Ovary (tissue), 3 donors: ENCODE measurements around the gene S100A1.

Experiments
- CTCF ChIP-seq, 3 donors: fragments of 450-650 bp in 2 of 3; fragments of 200-600 bp in 1 of 3; IDR thresholded peaks; one replicate each; pipeline versions ENCODE4 v1.5.1 to v1.8.0; 2016 to 2022; ENCODE audit warnings: antibody characterized with exemption in 3 of 3, mild to moderate bottlenecking in 1 of 3
- POLR2A ChIP-seq: fragments of 450-650 bp; IDR thresholded peaks from one replicate; pipeline ENCODE4 v1.6.1; 2017; ENCODE audit warnings: antibody characterized with exemption, mild to moderate bottlenecking, moderate library complexity
- donor health status: DM: no; HTN: no; CAD: no.

DNA sequence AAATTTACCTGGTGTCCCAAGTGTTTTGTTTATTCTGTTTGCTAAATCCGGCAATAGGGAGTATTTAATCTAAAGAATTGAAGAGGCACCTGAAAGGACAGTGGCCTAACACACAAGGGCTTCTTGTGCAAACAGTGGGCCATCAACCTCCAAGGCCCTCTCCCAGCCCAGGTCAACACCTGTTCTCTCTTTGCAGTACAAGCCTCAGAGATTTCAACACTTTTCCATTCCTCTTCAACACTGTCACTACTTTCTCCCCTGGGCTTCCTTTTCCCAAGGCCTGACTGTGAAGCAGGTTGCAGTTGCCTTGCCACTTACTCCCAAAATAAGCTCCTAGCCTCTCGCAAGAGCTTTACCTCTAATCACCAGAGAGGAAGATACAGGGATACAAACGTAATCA, 27.1 kb downstream of the S100A1 start:
- TF ChIP-seq CTCF (IDR thresholded peaks at IDR 0.05) (no peak), POLR2A (no peak)
